NCI-H128 (cell line): ENCODE data around the gene SMIM27.
A peak's percentile ranks its signal among the peaks of the same experiment; 100 is the strongest.

Experiments used
- DNase-seq: peaks from one replicate; lab custom pipeline; 2025; ENCODE audit not compliant: unreplicated experiment; lab: John Stamatoyannopoulos, UW

SMIM27 gene

GRCh38 chr9:32554591-32554990 lies 2.5 kb downstream of the SMIM27 start:
- no peak for DNase-seq

DNA sequence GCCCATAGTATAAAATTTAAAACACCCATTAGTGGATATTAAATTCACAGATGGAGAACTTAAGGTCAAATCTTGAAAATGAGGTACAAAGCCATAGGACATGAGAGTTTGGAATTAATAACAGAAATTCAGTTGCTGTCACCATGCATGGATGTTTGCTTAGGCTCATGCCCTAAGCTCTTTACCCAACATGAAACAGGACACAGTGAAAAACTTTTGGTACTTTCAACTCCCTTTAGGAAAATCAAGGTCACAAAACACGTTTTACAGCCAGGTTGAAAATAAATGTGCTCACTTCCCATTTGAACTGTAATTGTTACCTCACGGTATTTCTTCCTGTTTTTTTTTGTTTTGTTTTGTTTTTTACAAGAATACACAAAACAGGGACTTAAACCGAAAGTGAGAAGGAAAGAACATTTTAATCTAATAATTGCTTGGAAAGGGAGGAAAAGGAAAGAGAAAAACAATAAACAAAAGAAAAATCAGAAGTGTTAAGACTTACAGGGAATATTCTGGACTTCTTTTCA lies 6.3 kb downstream of the SMIM27 start:
- DNase-seq = no peak

- DNase-seq = no peak
Observed at GRCh38 chr9:32565967-32566366, 13.8 kb downstream of the SMIM27 start.

DNA sequence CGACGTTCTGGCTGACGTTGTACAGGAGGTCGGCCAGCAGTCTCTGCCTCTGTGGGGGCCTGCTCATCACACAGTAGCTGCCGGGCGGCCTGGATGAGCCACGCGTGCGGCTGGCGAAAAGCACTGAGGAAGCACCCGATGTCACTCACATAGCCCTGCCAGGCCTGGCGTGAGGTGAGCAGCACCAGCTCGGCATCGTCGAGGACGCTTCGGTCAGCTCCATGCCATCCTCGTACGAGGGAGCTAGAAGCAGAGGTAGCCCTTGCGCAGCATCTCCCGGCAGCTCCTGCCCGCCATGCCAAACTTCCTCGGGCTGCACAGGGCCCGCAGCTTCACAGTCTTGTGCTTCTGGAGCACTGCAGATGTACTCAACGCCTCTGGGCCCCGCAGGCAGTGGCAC lies 14.6 kb downstream of the SMIM27 start:
- no peak for DNase-seq

- no peak for DNase-seq
Observed at GRCh38 chr9:32570262-32570661, 18.1 kb downstream of the SMIM27 start.

- DNase-seq = peak; percentile 12
Observed at GRCh38 chr9:32571969-32572899, 20.1 kb downstream of the SMIM27 start.

DNA sequence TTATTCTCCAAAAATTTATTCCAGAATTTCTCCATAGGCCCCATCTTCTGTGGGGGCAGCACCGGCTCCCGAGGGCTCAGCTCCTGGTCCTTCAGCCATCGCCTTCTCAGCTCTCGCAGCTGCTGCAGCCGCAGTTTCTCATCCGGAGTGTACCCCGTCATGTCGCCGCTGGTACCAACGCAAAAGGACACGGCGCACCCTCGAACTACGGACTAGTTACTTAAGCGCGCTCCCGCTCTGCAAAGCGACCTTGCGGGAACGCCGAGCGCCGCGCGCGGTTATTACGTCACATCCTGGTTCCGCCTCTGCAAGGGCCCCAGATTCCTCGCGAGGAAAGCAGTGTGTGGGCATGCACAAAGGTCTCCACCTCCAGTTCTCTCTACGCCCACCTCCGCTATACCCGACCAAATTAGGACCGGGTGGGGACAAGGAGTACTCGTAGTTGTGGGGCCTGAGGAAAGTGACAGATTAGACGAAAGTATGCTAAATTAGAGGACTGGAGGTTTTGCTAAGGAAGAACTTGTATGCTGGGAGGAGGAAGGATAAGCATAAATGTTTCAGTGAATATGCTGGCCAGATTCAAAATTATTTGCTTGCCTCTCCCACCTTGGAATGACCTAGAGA lies 20.9 kb downstream of the SMIM27 start, which contains the start of gene NDUFB6:
Gene NDUFB6, minus strand, starts transcription at position 260 of the 624 bp plus-strand sequence. Its CDS starts 99 bp downstream, at position 161.
- peak; percentile 79 for DNase-seq

DNA sequence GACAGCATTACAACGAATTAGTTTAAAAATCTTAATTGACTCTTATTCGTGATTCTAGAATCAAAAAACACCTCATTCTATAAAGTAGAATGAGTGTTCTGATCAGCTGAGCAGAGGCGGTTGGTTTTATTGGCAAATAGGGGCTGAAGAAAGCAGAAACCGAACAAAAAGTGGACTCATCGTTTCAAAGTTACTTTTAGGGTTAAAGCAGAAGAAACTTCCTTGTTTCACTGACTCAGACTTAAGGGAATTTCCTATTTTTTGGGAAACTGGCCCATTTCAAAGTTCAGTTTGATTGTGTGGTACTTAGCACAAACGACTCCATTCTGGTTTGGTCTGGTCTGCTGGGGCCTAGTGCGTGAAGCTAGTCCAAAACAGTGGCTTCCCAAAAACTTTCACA lies 21.7 kb downstream of the SMIM27 start:
- no peak for DNase-seq

DNA sequence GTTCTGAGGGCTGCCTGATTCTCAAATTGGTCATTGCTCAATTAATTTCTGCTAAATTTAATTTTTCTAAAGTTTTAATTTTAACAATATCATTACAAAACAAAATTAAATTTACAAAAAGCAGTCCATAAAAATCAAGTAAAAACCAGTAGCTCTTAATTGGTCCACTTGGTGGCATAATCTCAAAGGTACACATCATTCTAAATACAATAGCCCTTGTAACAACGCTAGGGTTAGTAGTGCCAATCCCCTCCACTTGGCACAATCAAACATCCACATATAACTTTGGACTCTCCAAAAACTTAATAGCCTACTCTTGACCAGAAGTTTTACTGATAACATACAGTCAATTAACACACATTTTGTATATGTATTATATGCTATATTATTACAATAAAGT lies 22.7 kb downstream of the SMIM27 start:
- no peak for DNase-seq

GRCh38 chr9:32577316-32577715 lies 25.2 kb downstream of the SMIM27 start:
- DNase-seq = no peak

- DNase-seq = no peak
Observed at GRCh38 chr9:32578976-32579375, 26.8 kb downstream of the SMIM27 start.

GRCh38 chr9:32579706-32580331 lies 27.7 kb downstream of the SMIM27 start:
- DNase-seq = peak; percentile 40

GRCh38 chr9:32580631-32581300 lies 28.6 kb downstream of the SMIM27 start:
- no peak for DNase-seq

GRCh38 chr9:32581512-32582143 lies 29.5 kb downstream of the SMIM27 start:
- peak; percentile 27 for DNase-seq

- no peak for DNase-seq
Observed at GRCh38 chr9:32584784-32585183, 32.7 kb downstream of the SMIM27 start.

- no peak for DNase-seq
Observed at GRCh38 chr9:32587901-32588300, 35.8 kb downstream of the SMIM27 start.

GRCh38 chr9:32589083-32589723 lies 37.1 kb downstream of the SMIM27 start:
- no peak for DNase-seq

DNA sequence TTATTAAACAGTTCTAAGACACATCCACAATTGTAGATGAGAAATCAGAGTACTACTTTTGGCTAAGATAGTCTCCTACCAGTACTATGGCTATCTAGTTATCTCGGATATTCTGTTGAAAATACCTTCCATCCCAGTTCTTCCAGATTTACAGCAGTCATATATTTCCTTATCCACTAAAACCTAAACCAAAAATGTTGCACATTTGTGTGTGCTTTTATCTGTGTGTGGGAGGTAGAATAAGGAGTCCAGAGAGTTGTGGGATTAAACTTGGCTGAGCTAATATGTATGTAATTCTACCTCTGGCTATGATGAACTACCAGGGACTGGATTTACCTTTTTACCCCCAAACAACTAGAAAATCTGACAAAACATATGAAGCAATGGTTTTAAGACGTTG lies 38.3 kb downstream of the SMIM27 start:
- DNase-seq = no peak

GRCh38 chr9:32590898-32591297 lies 38.8 kb downstream of the SMIM27 start:
- no peak for DNase-seq
